Vagina (tissue), 2 donors: ENCODE measurements around the gene GATA5.

Experiments
- POLR2AphosphoS5 ChIP-seq, 2 donors: sonication (generic); formaldehyde crosslinking; IDR thresholded peaks; one replicate each; pipeline ENCODE4 v1.9.0; 2017; ENCODE audit warnings: antibody characterized with exemption in 2 of 2, mild to moderate bottlenecking in 2 of 2, low read depth in 1 of 2; ENCODE audit not compliant: insufficient read depth in 1 of 2
- TF ChIP-seq, protein P1 (sequence below), 3 experiments: fragments of 450-650 bp in 2 of 3; fragments of 200-600 bp in 1 of 3; sonication (generic) in 1 of 3; IDR thresholded peaks; one replicate each; pipeline ENCODE4 v1.5.1; 2017 to 2019; ENCODE audit warnings: antibody characterized with exemption in 3 of 3, mild to moderate bottlenecking in 2 of 3, moderate library complexity in 2 of 3

DNA sequence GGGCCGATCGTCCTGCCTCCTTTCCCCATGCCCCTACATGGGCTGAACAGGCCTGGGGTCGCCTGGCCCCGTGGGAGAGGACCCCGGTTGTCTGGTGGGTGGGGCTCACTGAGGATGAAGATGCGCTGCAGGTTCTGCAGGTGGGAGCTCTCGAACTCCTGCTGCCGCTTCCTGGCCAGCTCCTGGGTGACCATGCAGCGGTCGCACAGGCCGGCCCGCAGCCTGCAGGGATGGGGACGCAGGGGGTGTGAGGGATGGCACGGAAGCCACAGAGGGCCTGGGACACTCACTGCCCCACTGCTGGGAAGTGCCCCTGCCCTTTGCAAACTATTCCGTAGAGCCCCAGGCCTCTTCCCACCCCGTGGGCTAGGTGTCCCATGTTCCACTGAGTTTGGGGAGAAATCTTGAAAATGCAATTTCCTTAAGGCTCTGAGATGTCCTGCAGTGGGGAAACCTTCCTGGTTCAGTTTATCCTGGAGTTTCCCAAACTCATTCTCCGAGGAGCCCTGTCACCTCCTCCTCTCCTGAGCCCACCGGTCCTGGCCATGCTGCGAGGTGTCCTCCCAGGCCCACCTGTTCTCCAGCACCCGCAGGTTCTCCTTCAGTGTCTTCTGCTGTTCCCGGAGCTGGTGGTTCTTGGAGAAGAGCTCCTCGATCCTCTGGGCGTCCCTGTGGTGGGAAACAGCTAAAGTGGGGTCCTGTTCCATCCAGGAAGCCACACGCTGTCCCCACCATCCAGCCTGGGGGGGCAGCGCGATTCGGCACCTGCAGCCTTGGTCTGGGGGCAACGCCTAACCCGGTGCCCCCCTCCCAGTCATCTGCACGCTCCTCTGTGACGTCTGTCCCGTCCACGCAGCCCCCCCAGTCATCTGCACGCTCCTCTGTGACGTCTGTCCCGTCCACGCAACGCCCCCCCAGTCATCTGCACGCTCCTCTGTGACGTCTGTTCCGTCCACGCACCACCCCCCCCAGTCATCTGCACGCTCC lies 58.9 kb downstream of the GATA5 start:
- TF ChIP-seq, protein P1, sequence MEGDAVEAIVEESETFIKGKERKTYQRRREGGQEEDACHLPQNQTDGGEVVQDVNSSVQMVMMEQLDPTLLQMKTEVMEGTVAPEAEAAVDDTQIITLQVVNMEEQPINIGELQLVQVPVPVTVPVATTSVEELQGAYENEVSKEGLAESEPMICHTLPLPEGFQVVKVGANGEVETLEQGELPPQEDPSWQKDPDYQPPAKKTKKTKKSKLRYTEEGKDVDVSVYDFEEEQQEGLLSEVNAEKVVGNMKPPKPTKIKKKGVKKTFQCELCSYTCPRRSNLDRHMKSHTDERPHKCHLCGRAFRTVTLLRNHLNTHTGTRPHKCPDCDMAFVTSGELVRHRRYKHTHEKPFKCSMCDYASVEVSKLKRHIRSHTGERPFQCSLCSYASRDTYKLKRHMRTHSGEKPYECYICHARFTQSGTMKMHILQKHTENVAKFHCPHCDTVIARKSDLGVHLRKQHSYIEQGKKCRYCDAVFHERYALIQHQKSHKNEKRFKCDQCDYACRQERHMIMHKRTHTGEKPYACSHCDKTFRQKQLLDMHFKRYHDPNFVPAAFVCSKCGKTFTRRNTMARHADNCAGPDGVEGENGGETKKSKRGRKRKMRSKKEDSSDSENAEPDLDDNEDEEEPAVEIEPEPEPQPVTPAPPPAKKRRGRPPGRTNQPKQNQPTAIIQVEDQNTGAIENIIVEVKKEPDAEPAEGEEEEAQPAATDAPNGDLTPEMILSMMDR (IDR thresholded peaks at IDR 0.05): no peak
- no peak for TF ChIP-seq POLR2AphosphoS5 (IDR thresholded peaks at IDR 0.05; ENCODE audit: insufficient read depth in 1 of 2, low read depth in 1 of 2)
